ENCODE measurements around the gene ABCA1.
"Not testable (repeated sequence)": the region's sequence is repeated elsewhere in the genome, so short reads cannot be mapped to it uniquely, and the experiment has no call there.

Gene ABCA1

DNA sequence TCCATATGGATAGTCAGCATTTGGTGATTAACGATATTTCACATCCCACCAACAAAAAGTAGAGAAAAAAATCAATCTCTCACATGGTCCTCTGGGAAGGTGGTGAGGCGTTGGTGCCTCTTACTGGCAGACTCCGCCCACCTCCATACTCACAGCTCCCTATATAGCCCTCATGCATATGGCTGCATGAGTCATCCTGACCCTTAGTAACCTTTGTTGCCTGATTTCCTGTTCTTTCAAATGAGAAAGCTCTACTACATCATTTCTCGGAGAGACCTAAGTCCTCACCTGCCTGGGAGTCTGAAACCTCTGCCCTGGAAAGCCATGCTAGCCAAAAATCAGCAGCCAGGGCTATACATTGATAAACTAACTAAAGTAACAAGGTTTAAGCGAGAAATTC, 33.3 kb upstream of the ABCA1 start:
- TF ChIP-seq, protein P1, sequence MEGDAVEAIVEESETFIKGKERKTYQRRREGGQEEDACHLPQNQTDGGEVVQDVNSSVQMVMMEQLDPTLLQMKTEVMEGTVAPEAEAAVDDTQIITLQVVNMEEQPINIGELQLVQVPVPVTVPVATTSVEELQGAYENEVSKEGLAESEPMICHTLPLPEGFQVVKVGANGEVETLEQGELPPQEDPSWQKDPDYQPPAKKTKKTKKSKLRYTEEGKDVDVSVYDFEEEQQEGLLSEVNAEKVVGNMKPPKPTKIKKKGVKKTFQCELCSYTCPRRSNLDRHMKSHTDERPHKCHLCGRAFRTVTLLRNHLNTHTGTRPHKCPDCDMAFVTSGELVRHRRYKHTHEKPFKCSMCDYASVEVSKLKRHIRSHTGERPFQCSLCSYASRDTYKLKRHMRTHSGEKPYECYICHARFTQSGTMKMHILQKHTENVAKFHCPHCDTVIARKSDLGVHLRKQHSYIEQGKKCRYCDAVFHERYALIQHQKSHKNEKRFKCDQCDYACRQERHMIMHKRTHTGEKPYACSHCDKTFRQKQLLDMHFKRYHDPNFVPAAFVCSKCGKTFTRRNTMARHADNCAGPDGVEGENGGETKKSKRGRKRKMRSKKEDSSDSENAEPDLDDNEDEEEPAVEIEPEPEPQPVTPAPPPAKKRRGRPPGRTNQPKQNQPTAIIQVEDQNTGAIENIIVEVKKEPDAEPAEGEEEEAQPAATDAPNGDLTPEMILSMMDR (IDR thresholded peaks at IDR 0.05; ENCODE audit: low read depth, low read length), result no peak
- no peak overlapping the region for H3K4me3 ChIP-seq (ENCODE audit: low read depth, low read length)

DNA sequence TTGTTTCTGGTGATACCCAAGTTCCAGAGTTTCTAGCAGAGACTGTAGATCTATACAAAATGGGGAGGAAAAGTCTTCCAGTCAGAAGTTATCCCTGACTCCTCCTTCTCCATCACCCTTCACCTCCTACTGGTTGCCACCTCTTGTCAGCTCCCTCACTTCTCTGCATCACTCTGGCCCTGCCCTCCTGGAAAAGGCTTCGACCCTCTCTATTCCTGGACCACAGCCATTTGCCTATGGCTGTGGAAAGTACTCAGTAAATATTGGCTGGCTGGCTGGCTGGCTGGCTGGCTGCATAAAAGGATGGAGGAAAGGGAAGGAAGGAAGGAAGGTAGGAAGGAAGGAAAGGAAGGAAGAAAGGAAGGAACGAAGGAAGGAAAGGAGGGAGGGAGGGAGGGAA, 32.7 kb upstream of the ABCA1 start:
- TF ChIP-seq, protein P1 (IDR thresholded peaks at IDR 0.05; ENCODE audit: low read depth, low read length), result no peak
- no peak overlapping the region for H3K4me3 ChIP-seq (ENCODE audit: low read depth, low read length)

DNA sequence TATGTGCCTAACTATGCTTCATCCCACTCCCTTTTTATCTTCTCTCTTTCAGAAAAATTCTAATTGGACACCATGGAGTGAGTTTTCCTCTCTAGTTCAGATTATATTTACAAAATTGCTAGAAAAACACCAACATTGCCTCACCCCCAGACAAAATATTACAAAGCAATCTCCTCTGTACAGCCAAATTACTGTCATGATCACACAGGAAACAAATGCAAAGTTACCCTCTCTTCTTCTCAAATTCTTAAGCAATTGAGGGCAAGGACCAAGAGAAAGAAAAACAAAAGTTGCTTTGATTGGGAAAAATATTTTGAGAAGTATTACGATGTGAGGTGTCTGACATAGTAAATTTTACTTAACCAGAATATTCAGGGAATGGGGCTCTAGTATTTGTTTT, 30.8 kb upstream of the ABCA1 start:
- TF ChIP-seq, protein P1 (IDR thresholded peaks at IDR 0.05; ENCODE audit: low read depth, low read length), result no peak
- no peak overlapping the region for H3K4me3 ChIP-seq (ENCODE audit: low read depth, low read length)

DNA sequence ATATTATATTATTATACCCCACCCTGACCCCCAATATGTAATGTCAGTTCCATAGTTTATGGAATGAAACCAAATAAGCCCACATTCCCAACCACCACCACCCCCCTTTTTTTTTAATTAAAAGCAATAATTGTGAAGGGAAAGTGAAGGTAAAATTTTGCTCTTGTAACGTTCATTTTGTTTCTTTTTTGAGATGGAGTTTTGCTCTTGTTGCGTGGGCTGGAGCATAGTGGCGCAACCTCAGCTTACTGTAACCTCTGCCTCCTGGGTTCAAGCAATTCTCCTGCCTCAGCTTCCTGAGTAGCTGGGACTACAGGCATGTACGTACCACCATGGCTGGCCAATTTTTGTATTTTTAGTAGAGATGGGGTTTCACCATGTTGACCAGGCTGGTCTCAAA, 30.1 kb upstream of the ABCA1 start:
- H3K4me3 ChIP-seq (ENCODE audit: low read depth, low read length), result not testable (repeated sequence)

DNA sequence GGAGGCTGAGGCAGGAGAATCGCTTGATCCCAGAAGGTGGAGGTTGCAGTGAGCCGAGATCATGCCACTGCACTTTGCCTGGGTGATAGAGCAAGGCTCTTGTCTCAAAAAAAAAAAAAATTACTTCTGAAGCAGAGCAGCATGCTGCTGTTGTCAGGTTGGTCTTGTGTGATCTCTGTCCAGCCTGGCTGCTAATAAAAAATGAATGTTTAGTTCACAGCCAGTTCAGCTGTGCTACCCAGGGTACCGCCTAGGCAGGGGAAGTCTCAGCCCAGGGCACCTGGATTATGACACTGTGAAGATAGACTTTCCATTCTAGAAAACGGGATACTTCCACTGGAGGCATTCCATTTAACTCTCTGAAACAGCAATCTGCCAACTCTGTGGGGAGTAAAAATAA, 23.5 kb upstream of the ABCA1 start:
- TF ChIP-seq, protein P1 (IDR thresholded peaks at IDR 0.05; ENCODE audit: low read depth, low read length), result no peak
- H3K4me3 ChIP-seq (ENCODE audit: low read depth, low read length), result no peak overlapping the region

DNA sequence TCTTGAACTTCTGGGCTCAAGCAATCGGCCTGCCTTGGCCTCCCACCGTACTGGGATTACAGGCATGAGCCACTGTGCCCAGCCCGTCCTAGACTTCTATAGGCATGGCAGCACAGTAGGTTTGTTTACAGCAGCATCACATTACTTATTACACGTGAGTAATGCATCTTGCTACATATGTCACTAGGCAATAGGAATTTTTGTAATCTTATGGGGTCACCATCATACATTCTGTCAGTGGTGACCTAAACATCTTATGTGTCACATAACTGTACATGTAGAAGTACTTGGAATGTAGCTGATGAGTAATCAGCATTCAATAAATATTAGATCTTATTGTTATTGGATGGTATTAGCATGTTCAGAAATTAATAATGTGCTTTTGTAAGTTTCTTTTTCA, 22.9 kb upstream of the ABCA1 start:
- TF ChIP-seq, protein P1 (IDR thresholded peaks at IDR 0.05; ENCODE audit: low read depth, low read length), result no peak
- H3K4me3 ChIP-seq (ENCODE audit: low read depth, low read length), result no peak overlapping the region

DNA sequence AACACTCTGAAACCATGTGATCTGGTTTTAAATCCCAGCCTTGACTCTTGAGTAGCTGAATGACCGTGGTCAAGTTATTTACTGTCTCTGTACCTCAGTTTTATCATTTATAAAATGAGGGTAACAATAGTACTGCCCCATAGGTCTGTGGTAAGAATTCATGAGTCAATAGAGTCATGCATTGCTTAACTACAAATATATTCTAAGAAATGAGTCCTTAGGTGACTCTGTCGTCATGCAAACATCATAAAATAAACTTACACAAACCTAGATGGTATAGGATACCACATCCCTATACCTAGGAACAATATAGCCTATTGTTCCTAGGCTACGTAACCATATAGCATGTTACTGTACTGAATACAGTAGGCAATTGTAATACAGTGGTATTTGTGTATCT, 20.3 kb upstream of the ABCA1 start:
- TF ChIP-seq, protein P1 (IDR thresholded peaks at IDR 0.05; ENCODE audit: low read depth, low read length), result no peak

DNA sequence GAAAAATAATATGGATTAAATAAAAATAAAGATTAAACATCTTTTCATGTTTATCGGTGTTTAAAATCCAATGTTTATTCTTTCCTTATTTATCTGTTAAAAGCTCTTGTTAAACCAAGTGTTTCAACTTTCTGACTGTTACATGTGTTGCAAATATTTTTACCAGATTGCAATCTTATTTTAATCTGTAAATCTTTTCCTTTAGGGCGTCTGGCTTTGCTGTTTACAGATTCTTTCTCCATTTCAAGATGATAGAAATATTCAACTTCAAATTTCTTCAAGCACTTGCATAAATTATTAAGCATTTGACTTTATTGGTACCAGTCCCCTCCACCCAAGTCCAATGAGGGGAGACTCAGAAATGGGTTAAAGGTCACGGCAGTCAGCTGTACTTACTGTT, 16.9 kb upstream of the ABCA1 start:
- H3K4me3 ChIP-seq (ENCODE audit: low read depth, low read length), result no peak overlapping the region
- TF ChIP-seq, protein P1 (IDR thresholded peaks at IDR 0.05; ENCODE audit: low read depth, low read length), result no peak

More for the DNA sequence above, 20.3 kb upstream of the ABCA1 start:
- H3K4me3 ChIP-seq (ENCODE audit: low read depth, low read length), result no peak overlapping the region
